Fibroblast of skin of left quadriceps (primary cell): Measurements from ENCODE around the gene LMNB1.

Experiments used
- DNase-seq, 2 experiments: peaks; one replicate each; pipeline ENCODE4 v3.0.0-alpha.2; 2013; ENCODE audit warnings: low read depth in 2 of 2

Gene LMNB1

GRCh38 chr5:126855266-126855665 is 78.3 kb downstream of the LMNB1 start:
- no peak for DNase-seq

GRCh38 chr5:126857472-126858410 is 80.8 kb downstream of the LMNB1 start:
- peak; percentile 36 to 47 for DNase-seq

GRCh38 chr5:126858441-126858840 is 81.5 kb downstream of the LMNB1 start:
- no peak for DNase-seq

GRCh38 chr5:126863402-126863801 is 86.5 kb downstream of the LMNB1 start:
- DNase-seq = no peak

- no peak for DNase-seq
Measured at GRCh38 chr5:126864042-126864688, 87.2 kb downstream of the LMNB1 start.

- DNase-seq = peak; percentile 52 to 55
Measured at GRCh38 chr5:126865299-126865698, 88.4 kb downstream of the LMNB1 start.

- DNase-seq = no peak
Measured at GRCh38 chr5:126866851-126867636, 90.1 kb downstream of the LMNB1 start.

- no peak for DNase-seq
Measured at GRCh38 chr5:126868338-126869004, 91.5 kb downstream of the LMNB1 start.

GRCh38 chr5:126869005-126869451 is 92.1 kb downstream of the LMNB1 start:
- DNase-seq = no peak

- DNase-seq = no peak
Measured at GRCh38 chr5:126871441-126871840, 94.5 kb downstream of the LMNB1 start.

GRCh38 chr5:126872561-126873354 is 95.8 kb downstream of the LMNB1 start:
- DNase-seq = no peak

- no peak for DNase-seq
Measured at GRCh38 chr5:126875303-126875785, 98.4 kb downstream of the LMNB1 start.

GRCh38 chr5:126877602-126878001 is 100.7 kb downstream of the LMNB1 start:
- no peak for DNase-seq

GRCh38 chr5:126878085-126878484 is 101.1 kb downstream of the LMNB1 start:
- DNase-seq = no peak

GRCh38 chr5:126878634-126879033 is 101.7 kb downstream of the LMNB1 start:
- DNase-seq = no peak

GRCh38 chr5:126881821-126882600 is 105.1 kb downstream of the LMNB1 start:
- DNase-seq = no peak

- DNase-seq = no peak
Measured at GRCh38 chr5:126883564-126884245, 106.8 kb downstream of the LMNB1 start.

GRCh38 chr5:126884269-126884819 is 107.4 kb downstream of the LMNB1 start:
- DNase-seq = peak; percentile 81 to 82
